Measurements from ENCODE around the gene KDM4C.

KDM4C gene

GRCh38 chr9:6977761-6978160, 220.0 kb downstream of the KDM4C start:
- Histone ChIP-seq H3K27me3 (replicated peaks) (no peaks in the 10 kb centered on the region), H3K4me3 (ENCODE audit: low read depth, low read length) (no peak overlapping the region), H3K27ac (no peak overlapping the region), H3K36me3 (replicated peaks) (no peaks in the 10 kb centered on the region)
- in situ Hi-C loops (cut with HindIII; ENCODE audit: low pct_ligation_motif_present, low sequenced_read_pairs): no loop called here
- DNase-seq: no peak
- TF ChIP-seq CTCF (IDR thresholded peaks at IDR 0.05; ENCODE audit: low read depth, low read length, missing control alignments): no peak

- H3K4me3 ChIP-seq (ENCODE audit: low read depth, low read length): no peak overlapping the region
- in situ Hi-C loops (cut with HindIII; ENCODE audit: low pct_ligation_motif_present, low sequenced_read_pairs): no loop called here
- TF ChIP-seq CTCF (IDR thresholded peaks at IDR 0.05; ENCODE audit: low read depth, low read length, missing control alignments): no peak
- DNase-seq: no peak
- H3K27me3 ChIP-seq (replicated peaks): no peaks in the 10 kb centered on the region
- H3K27ac ChIP-seq: no peak overlapping the region
- H3K36me3 ChIP-seq (replicated peaks): no peaks in the 10 kb centered on the region
Observed at GRCh38 chr9:6978591-6978990, 220.8 kb downstream of the KDM4C start.

- in situ Hi-C loops (cut with HindIII; ENCODE audit: low pct_ligation_motif_present, low sequenced_read_pairs): no loop called here
- Histone ChIP-seq H3K4me3 (ENCODE audit: low read depth, low read length) (no peak overlapping the region), H3K27ac (no peak overlapping the region), H3K27me3 (replicated peaks) (no peaks in the 10 kb centered on the region), H3K36me3 (replicated peaks) (peaks cover 4% of the 10 kb centered on the region)
- no peak for TF ChIP-seq CTCF (IDR thresholded peaks at IDR 0.05; ENCODE audit: low read depth, low read length, missing control alignments)
- DNase-seq: no peak
Observed at GRCh38 chr9:6984941-6985578, 227.3 kb downstream of the KDM4C start.

- in situ Hi-C loops (cut with HindIII; ENCODE audit: low pct_ligation_motif_present, low sequenced_read_pairs): no loop called here
Observed at GRCh38 chr9:6986141-6986815, 228.5 kb downstream of the KDM4C start.

GRCh38 chr9:6987381-6987780, 229.6 kb downstream of the KDM4C start:
- no peak overlapping the region for H3K27ac ChIP-seq
- in situ Hi-C loops (cut with HindIII; ENCODE audit: low pct_ligation_motif_present, low sequenced_read_pairs): no loop called here
- no peak for TF ChIP-seq CTCF (IDR thresholded peaks at IDR 0.05; ENCODE audit: low read depth, low read length, missing control alignments)
- no peak for DNase-seq
- no peaks in the 10 kb centered on the region for H3K27me3 ChIP-seq (replicated peaks)
- H3K36me3 ChIP-seq (replicated peaks): peaks cover 4% of the 10 kb centered on the region
- no peak overlapping the region for H3K4me3 ChIP-seq (ENCODE audit: low read depth, low read length)

More at GRCh38 chr9:6986141-6986815, 228.5 kb downstream of the KDM4C start:
- Histone ChIP-seq H3K27me3 (replicated peaks) (no peaks in the 10 kb centered on the region), H3K27ac (no peak overlapping the region), H3K4me3 (ENCODE audit: low read depth, low read length) (no peak overlapping the region), H3K36me3 (replicated peaks) (peaks cover 4% of the 10 kb centered on the region)
- no peak for DNase-seq
- no peak for TF ChIP-seq CTCF (IDR thresholded peaks at IDR 0.05; ENCODE audit: low read depth, low read length, missing control alignments)

All from brain microvascular endothelial cell (primary cell).